Caco-2 (cell line): ENCODE measurements around the gene GPR12. TPM values are rescaled to one million over a fixed set of nuclear protein-coding genes. Genes with fewer than 3 reads are reported as not detected.

Experiments
- BruUV-seq: library from RNA; stranded (reverse); fragments of 400-500 nt; replicated peaks from 2 replicates; lab custom pipeline; 2021; lab: Mats Ljungman, UMichigan
- CTCF ChIA-PET: fragments of 300-600 bp; sonication (Branson Sonifier 250); formaldehyde crosslinking; loops from one replicate; lab custom pipeline; 2022; ENCODE audit warnings: antibody characterized with exemption; lab: Charles Lee
- POLR2A ChIA-PET: fragments of 300-600 bp; sonication (Branson Sonifier 250); formaldehyde crosslinking; loops from one replicate; lab custom pipeline; 2022; ENCODE audit warnings: antibody characterized with exemption; lab: Charles Lee
- DNase-seq, 2 experiments: peaks; one replicate each; pipeline versions ENCODE4 v3.0.0 to v3.0.0-alpha.2; 2020 to 2022
- H3K27me3 ChIP-seq: replicated peaks from 2 replicates; pipeline ENCODE4 v1.6.0; 2011; ENCODE audit warnings: low read length; ENCODE audit not compliant: control insufficient read depth, insufficient read depth
- H3K36me3 ChIP-seq: 2 replicates; pipeline ENCODE4 v1.5.1; 2011; ENCODE audit warnings: low read length; ENCODE audit not compliant: control insufficient read depth, insufficient read depth
- H3K4me1 ChIP-seq: fragments of 250-450 bp; sonication (Bioruptor Pico); 2 replicates; pipeline ENCODE4 v1.5.1; 2020; ENCODE audit warnings: mild to moderate bottlenecking
- H3K4me3 ChIP-seq: 2 replicates; pipeline ENCODE4 v1.5.1; 2011; ENCODE audit warnings: low read depth, mild to moderate bottlenecking, control low read depth, low read length
- H3K9me3 ChIP-seq: fragments of 250-450 bp; sonication (Bioruptor Pico); 2 replicates; pipeline ENCODE4 v1.5.1; 2020; ENCODE audit warnings: mild to moderate bottlenecking, moderate library complexity
- H3K27ac Mint-ChIP-seq: one replicate; pipeline ENCODE4 v1.8.0; 2022; ENCODE audit warnings: mixed read lengths; ENCODE audit not compliant: unreplicated experiment
- H3K27me3 Mint-ChIP-seq: one replicate; pipeline ENCODE4 v1.8.0; 2022; ENCODE audit warnings: mixed read lengths; ENCODE audit not compliant: insufficient read depth, unreplicated experiment
- H3K36me3 Mint-ChIP-seq: one replicate; pipeline ENCODE4 v1.8.0; 2022; ENCODE audit warnings: mild to moderate bottlenecking, mixed read lengths; ENCODE audit not compliant: insufficient read depth, unreplicated experiment
- H3K4me1 Mint-ChIP-seq: one replicate; pipeline ENCODE4 v1.8.0; 2022; ENCODE audit warnings: low read depth, mixed read lengths; ENCODE audit not compliant: unreplicated experiment
- H3K4me3 Mint-ChIP-seq: one replicate; pipeline ENCODE4 v1.8.0; 2022; ENCODE audit warnings: mild to moderate bottlenecking, moderate library complexity, mixed read lengths; ENCODE audit not compliant: unreplicated experiment
- H3K9me3 Mint-ChIP-seq: one replicate; pipeline ENCODE4 v1.8.0; 2022; ENCODE audit warnings: mixed read lengths; ENCODE audit not compliant: unreplicated experiment
- CTCF ChIP-seq, 2 experiments: fragments of 200-600 bp in 1 of 2; IDR thresholded peaks; 1 replicate in 1 of 2; 2 replicates in 1 of 2; pipeline versions ENCODE4 v1.5.1 to v1.8.0; 2011 to 2022; ENCODE audit warnings: antibody characterized with exemption in 1 of 2, control low read depth in 1 of 2, inconsistent platforms in 1 of 2, low read depth in 1 of 2, low read length in 1 of 2, mild to moderate bottlenecking in 1 of 2, moderate library complexity in 1 of 2; ENCODE audit not compliant: insufficient read depth in 1 of 2, severe bottlenecking in 1 of 2, unreplicated experiment in 1 of 2
- intact Hi-C: fragments of 100-400 bp; cut with micrococcal nuclease; formaldehyde crosslinking; loops from one replicate; pipeline ENCODE4 v1.10.0; 2022; ENCODE audit not compliant: unreplicated experiment
- total RNA-seq: library from RNA; stranded (reverse); gene quantifications from 2 replicates; pipeline ENCODE4 v1.2.3, GENCODE V29; 2022

Gene GPR12
- total RNA-seq, 1 experiment from 2014 or later = not detected

GRCh38 chr13:26760832-26761582 lies 421 bp upstream of the GPR12 start:
- no peaks in the 10 kb centered on the region for H3K9me3 Mint-ChIP-seq
- ChIA-PET CTCF (no interaction called here), POLR2A (no interaction called here)
- H3K36me3 ChIP-seq = no peaks in the 10 kb centered on the region
- TF ChIP-seq CTCF (IDR thresholded peaks at IDR 0.05; ENCODE audit: insufficient read depth in 1 of 2, low read depth in 1 of 2, low read length in 1 of 2, severe bottlenecking in 1 of 2, unreplicated experiment in 1 of 2) = no peak
- no peaks in the 10 kb centered on the region for H3K36me3 Mint-ChIP-seq
- 0 out of 2 replicates have a peak, but pooled peaks cover 6% of the 10 kb centered on the region for H3K4me1 ChIP-seq
- H3K27ac Mint-ChIP-seq = no peak overlapping the region
- H3K4me3 ChIP-seq = peak overlapping the region; percentile 13
- H3K4me1 Mint-ChIP-seq = no peaks in the 10 kb centered on the region
- H3K9me3 ChIP-seq = no peaks in the 10 kb centered on the region
- intact Hi-C loops = no loop called here
- DNase-seq = peak in 1 of 2 experiments; percentile 15
- peak overlapping the region; percentile 50 for H3K4me3 Mint-ChIP-seq
- H3K27me3 Mint-ChIP-seq = peaks cover 49% of the 10 kb centered on the region
- BruUV-seq = no TSS peak
- peaks cover 11% of the 10 kb centered on the region for H3K27me3 ChIP-seq

GRCh38 chr13:26759249-26759906 lies 1.2 kb downstream of the GPR12 start:
- Mint-ChIP-seq H3K27me3 (peaks cover 45% of the 10 kb centered on the region), H3K4me1 (no peaks in the 10 kb centered on the region), H3K4me3 (peak overlapping the region; percentile 68), H3K9me3 (no peaks in the 10 kb centered on the region), H3K36me3 (no peaks in the 10 kb centered on the region), H3K27ac (no peak overlapping the region)
- H3K9me3 ChIP-seq = no peaks in the 10 kb centered on the region
- H3K27me3 ChIP-seq = peaks cover 10% of the 10 kb centered on the region
- BruUV-seq = no TSS peak
- intact Hi-C loops = no loop called here
- H3K36me3 ChIP-seq = no peaks in the 10 kb centered on the region
- ChIA-PET POLR2A (no interaction called here), CTCF (no interaction called here)
- H3K4me3 ChIP-seq = no peak overlapping the region
- TF ChIP-seq CTCF (IDR thresholded peaks at IDR 0.05; ENCODE audit: insufficient read depth in 1 of 2, low read depth in 1 of 2, low read length in 1 of 2, severe bottlenecking in 1 of 2, unreplicated experiment in 1 of 2) = no peak
- DNase-seq = no peak
- 0 out of 2 replicates have a peak, but pooled peaks cover 6% of the 10 kb centered on the region for H3K4me1 ChIP-seq

GRCh38 chr13:26758496-26759157 lies 2.0 kb downstream of the GPR12 start:
- H3K36me3 Mint-ChIP-seq = no peaks in the 10 kb centered on the region
- no peak overlapping the region for H3K27ac Mint-ChIP-seq
- no peaks in the 10 kb centered on the region for H3K36me3 ChIP-seq
- CTCF ChIA-PET = no interaction called here
- no peak overlapping the region for H3K4me3 ChIP-seq
- no TSS peak for BruUV-seq
- no peaks in the 10 kb centered on the region for H3K9me3 Mint-ChIP-seq
- H3K4me1 Mint-ChIP-seq = no peaks in the 10 kb centered on the region
- H3K27me3 ChIP-seq = peaks cover 10% of the 10 kb centered on the region
- H3K9me3 ChIP-seq = no peaks in the 10 kb centered on the region
- H3K4me1 ChIP-seq = 0 out of 2 replicates have a peak, but pooled peaks cover 6% of the 10 kb centered on the region
- POLR2A ChIA-PET = no interaction called here
- no peak for DNase-seq
- no peak overlapping the region for H3K4me3 Mint-ChIP-seq
- intact Hi-C loops = no loop called here
- H3K27me3 Mint-ChIP-seq = peaks cover 41% of the 10 kb centered on the region
- TF ChIP-seq CTCF (IDR thresholded peaks at IDR 0.05; ENCODE audit: insufficient read depth in 1 of 2, low read depth in 1 of 2, low read length in 1 of 2, severe bottlenecking in 1 of 2, unreplicated experiment in 1 of 2) = no peak
